Skeletal muscle tissue (tissue), 3 donors: ENCODE data around the gene C17orf114.

Experiments used
- H3K27ac ChIP-seq: one replicate; pipeline ENCODE4 v1.7.0; 2013; ENCODE audit warnings: mild to moderate bottlenecking, low read depth, low read length, inconsistent platforms
- H3K27me3 ChIP-seq, 3 donors: one replicate each; pipeline ENCODE4 v1.7.0; 2013; ENCODE audit warnings: low read length in 3 of 3; ENCODE audit not compliant: control insufficient read depth in 3 of 3, insufficient read depth in 3 of 3
- H3K36me3 ChIP-seq, 3 donors: one replicate each; pipeline ENCODE4 v1.7.0; 2013; ENCODE audit warnings: low read length in 3 of 3; ENCODE audit not compliant: control insufficient read depth in 3 of 3, insufficient read depth in 3 of 3
- H3K4me1 ChIP-seq, 3 donors: one replicate each; pipeline ENCODE4 v1.7.0; 2013; ENCODE audit warnings: low read length in 3 of 3, mild to moderate bottlenecking in 3 of 3; ENCODE audit not compliant: control insufficient read depth in 3 of 3, insufficient read depth in 3 of 3
- H3K4me3 ChIP-seq, 3 donors: one replicate each; pipeline ENCODE4 v1.7.0; 2013; ENCODE audit warnings: low read length in 3 of 3
- H3K9ac ChIP-seq, 3 donors: one replicate each; pipeline ENCODE4 v1.7.0; 2013; ENCODE audit warnings: low read length in 3 of 3, mild to moderate bottlenecking in 3 of 3, moderate library complexity in 2 of 3, low read depth in 1 of 3
- H3K9me3 ChIP-seq, 3 donors: one replicate each; pipeline ENCODE4 v1.7.0; 2013; ENCODE audit warnings: low read length in 3 of 3; ENCODE audit not compliant: control insufficient read depth in 3 of 3
- donor health status: Osteomylitis.

C17orf114 gene

GRCh38 chr17:4788807-4789700, 13.1 kb downstream of the C17orf114 start, which contains the start of gene GLTPD2:
TSS of gene GLTPD2 (plus strand) at chr17:4788964. CDS start at chr17:4789012, 48 bp downstream.
- Histone ChIP-seq H3K4me3 (peak within 1 kb of the TSS; percentile 65 to 87 (median 79)), H3K4me1 (peaks cover 36 to 43% (median 36%) of the 10 kb centered on the region in 3 donors), H3K36me3 (no peaks in the 10 kb centered on the region), H3K27me3 (peaks cover 13 to 20% (median 15%) of the 10 kb centered on the region in 3 donors), H3K9me3 (no peaks in the 10 kb centered on the region), H3K27ac (peak within 1 kb of the TSS; percentile 75), H3K9ac (peak within 1 kb of the TSS; percentile 65 to 85 (median 77))

GRCh38 chr17:4788159-4788806, 13.8 kb downstream of the C17orf114 start:
- H3K27ac ChIP-seq, result no peak overlapping the region
- H3K27me3 ChIP-seq, result peaks cover 17 to 27% (median 23%) of the 10 kb centered on the region in 3 donors
- peaks cover 36 to 43% (median 36%) of the 10 kb centered on the region in 3 donors for H3K4me1 ChIP-seq

GRCh38 chr17:4786516-4786915, 15.6 kb downstream of the C17orf114 start:
- H3K9ac ChIP-seq, result peak overlapping the region in 1 of 3 donors; percentile 28
- peak overlapping the region in 2 of 3 donors; percentile 26 to 37 for H3K4me3 ChIP-seq
- H3K4me1 ChIP-seq, result peaks cover 36 to 43% (median 36%) of the 10 kb centered on the region in 3 donors
- no peak overlapping the region for H3K27ac ChIP-seq
- H3K27me3 ChIP-seq, result peaks cover 30 to 45% (median 34%) of the 10 kb centered on the region in 3 donors
- H3K36me3 ChIP-seq, result no peaks in the 10 kb centered on the region
- H3K9me3 ChIP-seq, result no peaks in the 10 kb centered on the region

More at GRCh38 chr17:4788159-4788806, 13.8 kb downstream of the C17orf114 start:
- H3K9me3 ChIP-seq, result no peaks in the 10 kb centered on the region
- H3K9ac ChIP-seq, result peak overlapping the region in 1 of 3 donors; percentile 19
- H3K4me3 ChIP-seq, result peak overlapping the region in 1 of 3 donors; percentile 6
- H3K36me3 ChIP-seq, result no peaks in the 10 kb centered on the region

- no peak within 1 kb of the TSS for H3K27ac ChIP-seq
These were observed 16.0 kb downstream of the C17orf114 start, which contains the start of gene VMO1 for GRCh38 chr17:4786106-4786511. TSS of gene VMO1 (minus strand) at chr17:4786364. CDS start at chr17:4786352, 12 bp downstream.

GRCh38 chr17:4785311-4786105, 16.6 kb downstream of the C17orf114 start:
- H3K9ac ChIP-seq, result peak overlapping the region in 2 of 3 donors; percentile 25 to 28

More at GRCh38 chr17:4786106-4786511, 16.0 kb downstream of the C17orf114 start, which contains the start of gene VMO1:
- Histone ChIP-seq H3K27me3 (peaks cover 30 to 45% (median 34%) of the 10 kb centered on the region in 3 donors), H3K4me1 (peaks cover 36 to 43% (median 36%) of the 10 kb centered on the region in 3 donors), H3K9ac (peak within 1 kb of the TSS in 2 of 3 donors; percentile 25 to 28), H3K4me3 (peak within 1 kb of the TSS; percentile 37 to 61 (median 48)), H3K36me3 (no peaks in the 10 kb centered on the region), H3K9me3 (no peaks in the 10 kb centered on the region)

GRCh38 chr17:4782652-4783051, 19.5 kb downstream of the C17orf114 start:
- Histone ChIP-seq H3K4me1 (peaks cover 18 to 20% (median 19%) of the 10 kb centered on the region in 3 donors), H3K9me3 (no peaks in the 10 kb centered on the region), H3K27ac (no peak overlapping the region), H3K27me3 (peaks cover 35 to 57% (median 50%) of the 10 kb centered on the region in 3 donors), H3K36me3 (no peaks in the 10 kb centered on the region), H3K4me3 (no peak overlapping the region), H3K9ac (no peak overlapping the region)

More at GRCh38 chr17:4785311-4786105, 16.6 kb downstream of the C17orf114 start:
- peaks cover 33 to 40% (median 34%) of the 10 kb centered on the region in 3 donors for H3K4me1 ChIP-seq
- peaks cover 33 to 49% (median 37%) of the 10 kb centered on the region in 3 donors for H3K27me3 ChIP-seq
- no peaks in the 10 kb centered on the region for H3K36me3 ChIP-seq
- H3K4me3 ChIP-seq, result peak overlapping the region; percentile 26 to 61 (median 37)
- H3K27ac ChIP-seq, result no peak overlapping the region
- H3K9me3 ChIP-seq, result no peaks in the 10 kb centered on the region

- peaks cover 3 to 4% (median 3%) of the 10 kb centered on the region in 3 donors for H3K4me1 ChIP-seq
- H3K27me3 ChIP-seq, result peaks cover 27 to 52% (median 42%) of the 10 kb centered on the region in 3 donors
- H3K27ac ChIP-seq, result no peak overlapping the region
- H3K9me3 ChIP-seq, result no peaks in the 10 kb centered on the region
- H3K9ac ChIP-seq, result no peak overlapping the region
- H3K36me3 ChIP-seq, result no peaks in the 10 kb centered on the region
- H3K4me3 ChIP-seq, result no peak overlapping the region
These were observed 21.7 kb downstream of the C17orf114 start for GRCh38 chr17:4780325-4780955.

GRCh38 chr17:4777969-4778760, 24.0 kb downstream of the C17orf114 start:
- Histone ChIP-seq H3K36me3 (no peaks in the 10 kb centered on the region), H3K27ac (no peak overlapping the region), H3K4me1 (no peaks in the 10 kb centered on the region), H3K9me3 (no peaks in the 10 kb centered on the region), H3K27me3 (peaks cover 22 to 42% (median 30%) of the 10 kb centered on the region in 3 donors), H3K4me3 (no peak overlapping the region), H3K9ac (no peak overlapping the region)
